Ectodermal cell (in vitro differentiated cells): Measurements from ENCODE around the gene VCL.
"Not testable (repeated sequence)": the region's sequence is repeated elsewhere in the genome, so short reads cannot be mapped to it uniquely, and the experiment has no call there.

ENCODE experiments used
- H3K27ac ChIP-seq: 2 replicates; pipeline ENCODE4 v1.7.0; 2013; ENCODE audit warnings: mild to moderate bottlenecking, low read depth, low read length; ENCODE audit not compliant: insufficient read depth, poor library complexity, severe bottlenecking
- H3K27me3 ChIP-seq: 2 replicates; pipeline ENCODE4 v1.7.0; 2013; ENCODE audit warnings: mild to moderate bottlenecking, low read length; ENCODE audit not compliant: insufficient read depth, control insufficient read depth, poor library complexity, severe bottlenecking
- H3K36me3 ChIP-seq: one replicate; pipeline ENCODE4 v1.7.0; 2013; ENCODE audit warnings: low read length; ENCODE audit not compliant: control insufficient read depth, insufficient read depth
- H3K4me1 ChIP-seq: one replicate; pipeline ENCODE4 v1.7.0; 2013; ENCODE audit warnings: low read length; ENCODE audit not compliant: control insufficient read depth, insufficient read depth
- H3K4me3 ChIP-seq: 2 replicates; pipeline ENCODE4 v1.7.0; 2013; ENCODE audit warnings: low read depth, low read length, control low read depth; ENCODE audit not compliant: insufficient read depth
- H3K9me3 ChIP-seq: 2 replicates; pipeline ENCODE4 v1.7.0; 2013; ENCODE audit warnings: mild to moderate bottlenecking, low read length, moderate library complexity; ENCODE audit not compliant: control insufficient read depth
- WGBS, 2 experiments: methylation state at CpG; one replicate each; pipeline ENCODE4 v1.1.7; 2013; ENCODE audit warnings: missing lambda C conversion rate in 2 of 2; 5-methylcytosine and 5-hydroxymethylcytosine counted together

The VCL gene

GRCh38 chr10:74145133-74145532 lies 147.2 kb downstream of the VCL start:
- whole genome bisulfite sequencing, 2 experiments: 96 to 100% methylated on average over 1 of the region's 2 CpGs
- H3K9me3 ChIP-seq: no peaks in the 10 kb centered on the region
- no peak overlapping the region for H3K4me3 ChIP-seq
- H3K4me1 ChIP-seq: no peaks in the 10 kb centered on the region
- H3K27ac ChIP-seq: no peak overlapping the region
- no peaks in the 10 kb centered on the region for H3K36me3 ChIP-seq
- no peaks in the 10 kb centered on the region for H3K27me3 ChIP-seq

GRCh38 chr10:74146980-74147379 lies 149.1 kb downstream of the VCL start:
- not testable (repeated sequence) for H3K27me3 ChIP-seq, H3K9me3 ChIP-seq, H3K27ac ChIP-seq, H3K4me1 ChIP-seq, H3K36me3 ChIP-seq, H3K4me3 ChIP-seq
- WGBS, 2 experiments: 93 to 98% methylated on average over 9 to 10 of the region's 10 CpGs

- Histone ChIP-seq H3K9me3 (no peaks in the 10 kb centered on the region), H3K4me1 (peaks cover 5% of the 10 kb centered on the region), H3K36me3 (no peaks in the 10 kb centered on the region), H3K27ac (peak within 1 kb of the TSS; percentile 95), H3K27me3 (no peaks in the 10 kb centered on the region), H3K4me3 (peak within 1 kb of the TSS; percentile 88)
- 0 to 1% methylated on average over 32 of the region's 32 CpGs for WGBS, 2 experiments
Observed at GRCh38 chr10:74150204-74150989, 152.5 kb downstream of the VCL start, which contains the start of gene AP3M1. AP3M1 (minus strand) TSS chr10:74150828; CDS start chr10:74138379, 12,449 bp downstream.

GRCh38 chr10:74150990-74151878 lies 153.3 kb downstream of the VCL start, which contains the start of gene ADK:
ADK (plus strand) TSS chr10:74151221; CDS start chr10:74151279, 58 bp downstream.
- Histone ChIP-seq H3K4me1 (peaks cover 5% of the 10 kb centered on the region), H3K4me3 (peak within 1 kb of the TSS; percentile 88), H3K36me3 (no peaks in the 10 kb centered on the region), H3K9me3 (no peaks in the 10 kb centered on the region), H3K27me3 (no peaks in the 10 kb centered on the region), H3K27ac (peak within 1 kb of the TSS; percentile 95)
- WGBS, 2 experiments: 0% methylated on average over 57 of the region's 57 CpGs

GRCh38 chr10:74151879-74152722 lies 154.2 kb downstream of the VCL start:
- Histone ChIP-seq H3K9me3 (no peaks in the 10 kb centered on the region), H3K27ac (peak overlapping the region; percentile 76), H3K4me3 (peak overlapping the region; percentile 88), H3K4me1 (peaks cover 5% of the 10 kb centered on the region), H3K36me3 (no peaks in the 10 kb centered on the region), H3K27me3 (no peaks in the 10 kb centered on the region)
- 13 to 25% methylated on average over 4 to 5 of the region's 5 CpGs for WGBS, 2 experiments

GRCh38 chr10:74153123-74153522 lies 155.2 kb downstream of the VCL start:
- Histone ChIP-seq H3K9me3 (no peaks in the 10 kb centered on the region), H3K27ac (no peak overlapping the region), H3K27me3 (no peaks in the 10 kb centered on the region), H3K4me1 (peaks cover 5% of the 10 kb centered on the region), H3K36me3 (no peaks in the 10 kb centered on the region), H3K4me3 (no peak overlapping the region)
- 85 to 91% methylated on average over 4 of the region's 4 CpGs for WGBS, 2 experiments

- Histone ChIP-seq H3K4me3 (no peak overlapping the region), H3K27ac (no peak overlapping the region), H3K36me3 (no peaks in the 10 kb centered on the region), H3K4me1 (peaks cover 5% of the 10 kb centered on the region), H3K9me3 (no peaks in the 10 kb centered on the region), H3K27me3 (no peaks in the 10 kb centered on the region)
- WGBS, 2 experiments: 89 to 94% methylated on average over 4 of the region's 4 CpGs
Observed at GRCh38 chr10:74153676-74154075, 155.8 kb downstream of the VCL start.

- 91 to 92% methylated on average over 1 to 2 of the region's 2 CpGs for WGBS, 2 experiments
- H3K27ac ChIP-seq: no peak overlapping the region
Observed at GRCh38 chr10:74156919-74157289, 159.0 kb downstream of the VCL start.

GRCh38 chr10:74160013-74160412 lies 162.1 kb downstream of the VCL start:
- no peaks in the 10 kb centered on the region for H3K4me1 ChIP-seq
- no peaks in the 10 kb centered on the region for H3K27me3 ChIP-seq
- H3K36me3 ChIP-seq: no peaks in the 10 kb centered on the region
- WGBS, 2 experiments: 89 to 94% methylated on average over 3 of the region's 3 CpGs
- no peaks in the 10 kb centered on the region for H3K9me3 ChIP-seq
- no peak overlapping the region for H3K4me3 ChIP-seq
- H3K27ac ChIP-seq: no peak overlapping the region

More at GRCh38 chr10:74156919-74157289, 159.0 kb downstream of the VCL start:
- Histone ChIP-seq H3K27me3 (no peaks in the 10 kb centered on the region), H3K4me3 (no peak overlapping the region), H3K9me3 (no peaks in the 10 kb centered on the region), H3K36me3 (no peaks in the 10 kb centered on the region), H3K4me1 (peaks cover 5% of the 10 kb centered on the region)
